Measurements from ENCODE around the gene NBPF11.
"Not testable (repeated sequence)": the region's sequence is repeated elsewhere in the genome, so short reads cannot be mapped to it uniquely, and the experiment has no call there.

DNA sequence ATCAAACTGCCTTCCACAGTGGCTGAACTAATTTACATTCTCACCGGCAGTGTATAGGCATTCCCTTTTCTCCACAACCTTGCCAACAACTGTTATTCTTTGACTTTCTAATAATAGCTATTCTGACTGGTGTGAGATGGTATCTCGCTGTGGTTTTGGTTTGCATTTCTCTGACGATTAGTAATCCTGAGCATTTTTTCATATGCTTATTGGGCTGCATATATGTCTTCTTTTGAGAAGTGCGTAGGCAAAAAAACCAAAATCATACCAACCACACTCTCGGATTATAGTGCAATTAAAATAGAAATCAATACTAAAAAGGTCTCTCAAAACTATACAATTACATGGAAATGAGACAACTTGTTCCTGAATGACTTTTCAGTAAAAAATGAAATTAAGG lies 78.7 kb downstream of the NBPF11 start:
- not testable (repeated sequence) for TF ChIP-seq EZH2 (IDR thresholded peaks at IDR 0.05; ENCODE audit: borderline replicate concordance, low read length)
- TF ChIP-seq, protein P1, sequence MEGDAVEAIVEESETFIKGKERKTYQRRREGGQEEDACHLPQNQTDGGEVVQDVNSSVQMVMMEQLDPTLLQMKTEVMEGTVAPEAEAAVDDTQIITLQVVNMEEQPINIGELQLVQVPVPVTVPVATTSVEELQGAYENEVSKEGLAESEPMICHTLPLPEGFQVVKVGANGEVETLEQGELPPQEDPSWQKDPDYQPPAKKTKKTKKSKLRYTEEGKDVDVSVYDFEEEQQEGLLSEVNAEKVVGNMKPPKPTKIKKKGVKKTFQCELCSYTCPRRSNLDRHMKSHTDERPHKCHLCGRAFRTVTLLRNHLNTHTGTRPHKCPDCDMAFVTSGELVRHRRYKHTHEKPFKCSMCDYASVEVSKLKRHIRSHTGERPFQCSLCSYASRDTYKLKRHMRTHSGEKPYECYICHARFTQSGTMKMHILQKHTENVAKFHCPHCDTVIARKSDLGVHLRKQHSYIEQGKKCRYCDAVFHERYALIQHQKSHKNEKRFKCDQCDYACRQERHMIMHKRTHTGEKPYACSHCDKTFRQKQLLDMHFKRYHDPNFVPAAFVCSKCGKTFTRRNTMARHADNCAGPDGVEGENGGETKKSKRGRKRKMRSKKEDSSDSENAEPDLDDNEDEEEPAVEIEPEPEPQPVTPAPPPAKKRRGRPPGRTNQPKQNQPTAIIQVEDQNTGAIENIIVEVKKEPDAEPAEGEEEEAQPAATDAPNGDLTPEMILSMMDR (conservative IDR thresholded peaks at IDR 0.05 in 1 of 2, IDR thresholded peaks at IDR 0.05 in 1 of 2; ENCODE audit: extremely low read depth in 1 of 2, insufficient read depth in 1 of 2, low read depth in 1 of 2, low read length in 2 of 2), result not testable (repeated sequence)
